DOHH2 (cell line): ENCODE results near the gene FAM184B.

Experiments used
- H3F3A ChIP-seq: fragments of 200-600 bp; sonication (generic), shearing (Covaris generic); 2 replicates; pipeline ENCODE4 v1.6.0; 2016; ENCODE audit warnings: antibody characterized with exemption, mild to moderate bottlenecking; ENCODE audit not compliant: control insufficient read depth, insufficient read depth
- H3K27ac ChIP-seq: fragments of 200-600 bp; sonication (generic); 2 replicates; pipeline ENCODE4 v1.5.1; 2014; ENCODE audit warnings: low read depth, mild to moderate bottlenecking, low read length, moderate library complexity
- H3K27me3 ChIP-seq: fragments of 200-600 bp; sonication (generic); 2 replicates; pipeline ENCODE4 v1.6.1; 2014; ENCODE audit warnings: mild to moderate bottlenecking, low read length, mixed read lengths; ENCODE audit not compliant: control insufficient read depth
- H3K36me3 ChIP-seq: fragments of 200-600 bp; sonication (generic); 2 replicates; pipeline ENCODE4 v1.6.1; 2014; ENCODE audit warnings: mild to moderate bottlenecking, low read length, moderate library complexity, mixed read lengths; ENCODE audit not compliant: control insufficient read depth
- H3K4me1 ChIP-seq: fragments of 200-600 bp; sonication (generic); 2 replicates; pipeline ENCODE4 v1.6.1; 2014; ENCODE audit warnings: mild to moderate bottlenecking, low read length, mixed read lengths; ENCODE audit not compliant: control insufficient read depth
- H3K4me2 ChIP-seq: fragments of 200-600 bp; sonication (generic); 2 replicates; pipeline ENCODE4 v1.6.0; 2014; ENCODE audit warnings: mild to moderate bottlenecking, low read length, moderate library complexity
- H3K4me3 ChIP-seq: fragments of 200-600 bp; sonication (generic); 2 replicates; pipeline ENCODE4 v1.5.1; 2014; ENCODE audit warnings: mild to moderate bottlenecking, low read length, mixed read lengths
- H3K79me2 ChIP-seq: fragments of 200-600 bp; sonication (generic); 2 replicates; pipeline ENCODE4 v1.6.1; 2014; ENCODE audit warnings: mild to moderate bottlenecking, low read length, mixed read lengths; ENCODE audit not compliant: control insufficient read depth
- H3K9me2 ChIP-seq: fragments of 200-600 bp; sonication (generic); replicated peaks from 2 replicates; pipeline ENCODE4 v1.6.1; 2014; ENCODE audit warnings: mild to moderate bottlenecking, low read length, mixed read lengths; ENCODE audit not compliant: control insufficient read depth
- H3K9me3 ChIP-seq: fragments of 200-600 bp; sonication (generic); 2 replicates; pipeline ENCODE4 v1.6.1; 2014; ENCODE audit warnings: antibody characterized with exemption, low read length, mixed read lengths; ENCODE audit not compliant: control insufficient read depth, insufficient read depth
- H4K20me1 ChIP-seq: fragments of 200-600 bp; sonication (generic); 2 replicates; pipeline ENCODE4 v1.6.0; 2014; ENCODE audit warnings: low read depth, mild to moderate bottlenecking, antibody characterized with exemption, low read length, moderate library complexity; ENCODE audit not compliant: control insufficient read depth, insufficient read depth
- CTCF ChIP-seq: fragments of 200-600 bp; sonication (generic); IDR thresholded peaks from one replicate; pipeline ENCODE4 v1.5.1; 2014; ENCODE audit warnings: antibody characterized with exemption, mild to moderate bottlenecking, low read depth, low read length; ENCODE audit not compliant: poor library complexity, severe bottlenecking
- EZH2phosphoT487 ChIP-seq: fragments of 200-600 bp; sonication (generic); IDR thresholded peaks from 2 replicates; pipeline ENCODE4 v1.6.1; 2017; ENCODE audit warnings: borderline replicate concordance, mild to moderate bottlenecking, antibody characterized with exemption, low read length, moderate library complexity, mixed read lengths

The FAM184B gene

GRCh38 chr4:17642398-17642783 lies 139.0 kb downstream of the FAM184B start:
- H3K36me3 ChIP-seq = peaks cover 4% of the 10 kb centered on the region; the same call in 1 of the 2 replicates
- H3K4me3 ChIP-seq = no peak overlapping the region
- no peaks in the 10 kb centered on the region for H3K9me2 ChIP-seq
- H4K20me1 ChIP-seq = no peaks in the 10 kb centered on the region
- no peaks in the 10 kb centered on the region for H3K9me3 ChIP-seq
- H3K4me1 ChIP-seq = no peaks in the 10 kb centered on the region
- TF ChIP-seq CTCF (no peak), EZH2phosphoT487 (no peak)
- no peak overlapping the region for H3K4me2 ChIP-seq
- no peaks in the 10 kb centered on the region for H3K79me2 ChIP-seq
- no peaks in the 10 kb centered on the region for H3F3A ChIP-seq
- no peak overlapping the region for H3K27ac ChIP-seq
- no peaks in the 10 kb centered on the region for H3K27me3 ChIP-seq

GRCh38 chr4:17639136-17639535 lies 142.3 kb downstream of the FAM184B start:
- H3K27ac ChIP-seq = no peak overlapping the region
- H3F3A ChIP-seq = peaks cover 13% of the 10 kb centered on the region
- no peak overlapping the region for H3K4me2 ChIP-seq
- H4K20me1 ChIP-seq = no peaks in the 10 kb centered on the region; the same call in 1 of the 2 replicates
- no peaks in the 10 kb centered on the region for H3K9me3 ChIP-seq
- 0 out of 2 replicates have a peak, but pooled peaks cover 2% of the 10 kb centered on the region for H3K4me1 ChIP-seq
- H3K4me3 ChIP-seq = no peak overlapping the region
- TF ChIP-seq CTCF (no peak), EZH2phosphoT487 (no peak)
- H3K36me3 ChIP-seq = peaks cover 24% of the 10 kb centered on the region
- H3K27me3 ChIP-seq = no peaks in the 10 kb centered on the region
- H3K9me2 ChIP-seq = no peaks in the 10 kb centered on the region
- no peaks in the 10 kb centered on the region for H3K79me2 ChIP-seq

- Histone ChIP-seq H3F3A (peaks cover 18% of the 10 kb centered on the region), H3K4me1 (0 out of 2 replicates have a peak, but pooled peaks cover 2% of the 10 kb centered on the region), H3K79me2 (no peaks in the 10 kb centered on the region), H3K4me3 (no peak overlapping the region), H3K9me3 (no peaks in the 10 kb centered on the region), H4K20me1 (no peaks in the 10 kb centered on the region; the same call in 1 of the 2 replicates), H3K27me3 (no peaks in the 10 kb centered on the region), H3K36me3 (peaks cover 46% of the 10 kb centered on the region), H3K27ac (no peak overlapping the region), H3K4me2 (no peak overlapping the region), H3K9me2 (no peaks in the 10 kb centered on the region)
- TF ChIP-seq CTCF (peak; percentile 88), EZH2phosphoT487 (no peak)
Observed at GRCh38 chr4:17636696-17637622, 144.5 kb downstream of the FAM184B start.
